ENCODE data around the gene TGFBR1. TPM values are rescaled to one million over a fixed set of nuclear protein-coding genes. Genes with fewer than 3 reads are reported as not detected.
"Not testable (repeated sequence)": the region's sequence is repeated elsewhere in the genome, so short reads cannot be mapped to it uniquely, and the experiment has no call there.

Gene TGFBR1
- total RNA-seq, 1 donor from 2014 or later = 24.1 TPM

GRCh38 chr9:99075246-99075912 is 29.5 kb upstream of the TGFBR1 start:
- no peak for DNase-seq (ENCODE audit: extremely low read depth, low read depth, low spot score)

- no peak for DNase-seq (ENCODE audit: extremely low read depth, low read depth, low spot score)
These were observed 28.9 kb upstream of the TGFBR1 start for GRCh38 chr9:99076030-99076429.

DNA sequence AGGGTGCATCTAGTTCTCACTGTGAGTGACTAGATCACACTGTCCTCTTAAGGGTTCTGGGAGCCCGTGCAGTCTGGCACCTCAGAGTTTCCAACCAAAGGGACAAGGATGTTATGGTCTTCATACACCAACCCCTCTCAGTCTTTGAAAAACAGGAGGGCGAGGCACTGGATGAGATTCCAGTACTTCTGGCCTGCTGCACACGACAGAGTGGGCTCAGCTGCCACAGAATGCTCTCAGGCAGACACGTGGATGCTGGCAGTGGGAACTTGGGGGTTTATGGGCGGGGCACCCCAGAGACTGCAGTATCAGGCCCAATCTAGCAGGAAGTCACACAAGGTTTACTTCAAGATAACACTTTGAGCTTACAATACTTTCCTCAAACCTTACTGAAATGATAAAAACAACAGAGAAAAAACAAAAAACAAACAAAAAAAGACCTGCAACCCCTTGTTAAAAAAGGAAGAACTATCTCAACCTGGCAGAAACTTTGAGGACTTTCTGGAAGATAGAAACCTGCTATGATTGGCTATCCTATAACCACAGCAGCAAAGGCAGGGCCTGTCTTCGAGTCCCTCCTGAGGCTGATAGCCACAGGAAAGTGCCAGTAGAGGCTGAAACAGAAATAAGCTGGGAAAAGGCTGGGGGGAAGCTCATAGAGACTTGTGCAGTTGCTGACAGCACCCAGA is 28.3 kb upstream of the TGFBR1 start:
- no peak for DNase-seq (ENCODE audit: extremely low read depth, low read depth, low spot score)

DNA sequence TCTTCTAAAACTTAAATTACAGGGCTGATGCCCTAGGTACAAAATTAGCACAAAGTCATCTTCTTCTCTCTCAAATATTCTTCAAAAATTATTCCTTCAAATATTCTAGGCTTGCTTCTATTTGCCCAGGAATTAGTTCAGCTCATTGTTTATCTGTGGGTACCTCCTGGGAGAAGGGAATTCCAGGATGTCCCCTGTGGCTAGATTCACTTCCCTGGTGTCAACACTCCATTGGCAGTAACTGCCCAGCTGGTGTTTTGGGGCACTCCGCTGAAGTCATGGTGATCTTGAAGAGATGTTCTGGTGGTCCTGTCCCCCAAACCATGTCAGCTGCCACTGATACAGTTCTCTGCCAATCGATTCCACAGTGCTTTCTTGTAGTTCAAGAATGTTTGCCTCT is 26.2 kb upstream of the TGFBR1 start:
- DNase-seq (ENCODE audit: extremely low read depth, low read depth, low spot score) = no peak

DNA sequence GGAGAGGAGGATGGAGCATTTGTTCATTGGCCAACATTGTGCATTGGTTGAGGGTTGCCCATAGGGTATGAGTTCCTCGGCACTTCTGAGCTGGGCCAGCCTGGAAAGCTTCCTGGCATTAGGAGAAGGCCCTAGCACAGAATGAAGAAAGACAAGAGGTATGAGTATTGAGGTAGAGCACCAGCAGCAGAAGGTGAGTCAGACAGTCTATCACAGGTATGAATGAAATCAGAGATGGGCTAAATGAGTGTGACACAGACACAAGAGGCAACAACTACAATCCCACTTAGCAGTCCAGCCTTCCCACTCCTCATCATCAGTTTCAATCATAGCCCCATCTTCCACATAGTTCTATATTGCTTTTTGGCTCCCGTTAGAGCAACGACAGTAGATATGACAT is 25.4 kb upstream of the TGFBR1 start:
- no peak for DNase-seq (ENCODE audit: extremely low read depth, low read depth, low spot score)

- DNase-seq (ENCODE audit: extremely low read depth, low read depth, low spot score) = no peak
These were observed 21.9 kb upstream of the TGFBR1 start for GRCh38 chr9:99083051-99083450.

- DNase-seq (ENCODE audit: extremely low read depth, low read depth, low spot score) = no peak
These were observed 18.7 kb upstream of the TGFBR1 start for GRCh38 chr9:99085949-99086948.

DNA sequence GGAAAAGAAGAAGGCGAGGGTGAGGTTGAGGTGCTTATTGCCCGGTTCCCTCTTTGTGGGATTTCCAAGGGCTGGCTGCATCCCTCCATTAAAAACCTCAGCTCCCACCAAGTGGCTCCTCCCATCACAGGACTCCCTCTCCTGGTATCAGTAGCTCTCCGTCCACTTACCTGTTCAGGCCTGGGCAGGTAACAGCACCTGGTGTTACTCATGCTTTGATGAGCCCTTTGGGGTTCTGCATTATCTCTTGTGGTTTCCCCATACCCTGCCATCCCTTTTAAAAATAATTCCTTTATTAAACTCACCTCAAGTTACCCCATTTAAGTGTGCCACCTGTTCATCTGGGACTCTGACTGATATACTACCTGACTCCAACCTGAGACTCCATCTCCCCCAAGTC is 17.5 kb upstream of the TGFBR1 start:
- DNase-seq (ENCODE audit: extremely low read depth, low read depth, low spot score) = no peak

DNA sequence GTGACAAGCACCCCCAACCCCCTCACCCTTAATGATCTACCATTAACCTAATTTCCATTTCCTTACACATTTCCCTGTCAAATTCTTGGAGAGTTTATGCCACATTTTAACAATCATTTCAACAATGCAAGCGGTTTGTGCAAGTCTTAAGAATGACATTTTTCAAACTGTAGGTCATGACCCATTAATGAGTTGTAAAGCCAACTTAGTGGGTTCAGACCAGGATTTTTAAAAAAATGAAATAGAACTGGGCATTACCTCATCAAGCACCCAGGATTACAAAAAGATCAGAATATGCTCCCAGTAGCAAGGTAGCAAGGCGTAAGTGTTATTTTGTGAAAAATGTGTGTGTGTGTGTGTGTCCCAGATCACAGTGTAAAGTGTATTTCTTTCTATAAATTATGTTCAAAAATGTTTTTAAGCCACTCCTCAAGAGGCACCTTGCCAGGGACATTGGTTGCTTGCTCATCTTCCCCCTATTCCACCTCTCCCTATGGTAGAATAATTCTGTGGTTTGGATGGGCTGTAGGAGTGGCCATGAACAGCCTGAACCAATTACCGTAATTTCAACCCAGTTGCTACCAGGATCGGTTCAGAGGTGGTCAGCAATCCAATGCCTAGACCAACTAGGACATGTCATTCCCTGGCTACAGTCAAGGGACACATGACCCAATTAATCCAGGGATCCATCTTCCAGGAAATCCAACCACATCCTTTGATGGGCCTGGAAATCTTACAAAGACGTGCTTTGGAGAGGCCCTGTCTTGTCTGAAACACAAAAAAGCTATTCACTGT is 14.4 kb upstream of the TGFBR1 start:
- no peak for DNase-seq (ENCODE audit: extremely low read depth, low read depth, low spot score)

DNA sequence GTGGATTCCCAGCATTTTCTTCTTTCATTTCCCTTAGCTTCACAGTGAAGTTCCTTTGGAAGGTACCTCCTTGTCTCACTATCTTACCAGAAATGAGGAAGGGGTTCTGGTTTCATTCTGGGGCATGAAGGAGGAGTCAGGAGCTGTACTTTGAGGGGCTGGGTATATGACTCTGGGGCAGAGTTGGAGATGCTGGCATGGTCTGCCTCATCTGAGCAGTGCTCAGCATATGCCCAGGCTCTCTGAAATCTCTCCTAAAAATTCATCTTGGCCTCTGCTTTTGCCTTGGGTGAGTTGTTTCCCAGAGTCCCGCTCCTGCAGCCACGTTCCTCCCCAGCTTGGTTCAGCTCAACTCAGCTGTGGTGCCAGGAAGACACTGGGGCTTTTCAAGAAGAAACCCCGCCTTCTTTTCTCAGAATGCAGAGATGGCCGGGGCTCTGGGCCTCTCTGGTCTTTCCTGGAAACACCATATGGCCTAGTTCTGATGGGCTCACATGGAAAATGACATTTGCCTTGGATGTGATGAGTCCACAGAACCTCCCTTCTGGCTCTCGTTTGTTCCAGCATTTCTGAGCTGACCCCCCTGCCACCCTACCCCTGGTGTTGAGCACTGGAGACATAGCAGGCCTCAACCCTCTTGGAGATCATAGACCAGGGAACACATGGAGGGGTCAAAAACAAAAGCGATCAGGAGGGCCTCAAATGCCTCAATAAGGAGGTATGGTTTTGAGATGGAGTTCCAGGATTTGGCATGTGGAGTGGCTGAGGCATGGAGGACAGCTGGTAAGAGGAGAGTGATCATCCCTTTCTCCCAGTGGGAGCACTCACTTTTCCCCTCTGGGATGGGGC is 12.0 kb upstream of the TGFBR1 start:
- DNase-seq (ENCODE audit: extremely low read depth, low read depth, low spot score) = no peak

DNA sequence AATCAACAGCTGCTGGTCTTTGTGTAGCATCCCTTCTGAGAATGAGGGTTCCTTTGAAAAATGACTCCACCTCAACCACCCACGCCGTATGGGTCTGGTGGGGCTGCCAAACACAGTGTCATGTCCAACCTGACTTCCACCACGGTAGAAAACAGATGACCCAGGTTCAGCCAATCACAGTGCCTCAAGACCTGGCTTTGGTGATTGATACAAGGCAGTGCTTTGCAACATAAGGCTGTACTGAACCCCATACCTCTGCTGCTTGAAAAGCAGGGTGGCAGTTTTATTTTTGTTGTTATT is 11.5 kb upstream of the TGFBR1 start:
- DNase-seq (ENCODE audit: extremely low read depth, low read depth, low spot score) = no peak

- no peak for DNase-seq (ENCODE audit: extremely low read depth, low read depth, low spot score)
These were observed 9.3 kb upstream of the TGFBR1 start for GRCh38 chr9:99095565-99095964.

- no peak for DNase-seq (ENCODE audit: extremely low read depth, low read depth, low spot score)
These were observed 8.5 kb upstream of the TGFBR1 start for GRCh38 chr9:99096409-99096808.

GRCh38 chr9:99099806-99100585 is 4.9 kb upstream of the TGFBR1 start:
- not testable (repeated sequence) for DNase-seq (ENCODE audit: extremely low read depth, low read depth, low spot score)

DNA sequence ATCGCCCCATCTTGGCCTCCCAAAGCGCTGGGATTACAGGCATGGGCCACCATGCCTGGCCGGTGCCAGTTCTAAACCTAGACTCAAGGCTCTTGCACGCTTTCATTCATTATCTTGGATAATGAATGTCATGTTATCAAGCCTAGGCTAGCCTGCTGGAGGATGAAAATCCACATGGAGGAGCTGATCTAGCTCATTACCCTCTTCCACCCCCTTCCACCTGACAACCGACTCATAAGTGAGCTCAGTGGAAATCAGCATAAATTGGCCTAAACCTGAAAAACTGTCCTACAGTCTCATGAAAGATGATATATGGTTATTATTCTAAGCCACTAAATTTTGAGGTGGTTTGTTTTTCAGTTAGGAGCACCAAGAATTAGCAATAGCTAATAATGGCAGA is 3.6 kb upstream of the TGFBR1 start:
- no peak for DNase-seq (ENCODE audit: extremely low read depth, low read depth, low spot score)

GRCh38 chr9:99101812-99102211 is 3.1 kb upstream of the TGFBR1 start:
- DNase-seq (ENCODE audit: extremely low read depth, low read depth, low spot score) = no peak

GRCh38 chr9:99103054-99103895 is 1.6 kb upstream of the TGFBR1 start:
- DNase-seq (ENCODE audit: extremely low read depth, low read depth, low spot score) = no peak

DNA sequence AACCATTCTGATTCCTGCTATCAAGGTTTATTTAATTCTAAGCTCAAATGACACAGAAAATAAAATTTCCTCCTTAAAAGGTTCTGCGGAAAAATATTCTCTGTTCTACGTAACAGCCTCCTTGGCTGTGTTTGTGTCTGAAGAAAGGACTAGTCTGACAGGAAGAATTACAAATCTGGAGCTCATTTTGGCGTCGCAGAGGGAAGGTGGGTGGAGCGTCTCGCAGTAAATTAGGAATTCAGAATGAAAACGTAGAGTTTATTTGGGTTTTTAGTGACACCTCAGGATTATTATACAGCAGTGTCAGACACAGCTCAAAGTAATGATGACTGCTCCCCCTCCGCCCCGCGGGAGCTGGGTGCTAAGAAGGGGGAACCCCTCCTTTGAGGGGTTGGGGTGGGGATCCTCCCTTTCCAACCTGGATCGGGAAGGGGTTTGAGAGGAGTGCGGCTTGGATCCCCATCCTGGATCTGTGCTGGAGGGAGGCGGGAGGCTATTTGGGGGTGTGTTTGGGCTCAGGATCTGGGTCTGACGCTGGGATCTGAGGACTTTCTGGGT is 933 bp upstream of the TGFBR1 start:
- DNase-seq (ENCODE audit: extremely low read depth, low read depth, low spot score) = no peak

Data from glomerular endothelial cell (primary cell).